HepG2 (cell line): ENCODE data around the gene HPCAL1. TPM values are rescaled to one million over a fixed set of nuclear protein-coding genes. Genes with fewer than 3 reads are reported as not detected.
A peak's percentile ranks its signal among the peaks of the same experiment; 100 is the strongest.

Source experiments
- ASH2L ChIP-seq: fragments of 300-600, 200-600 bp; sonication (generic); IDR thresholded peaks from 2 replicates; pipeline ENCODE4 v1.7.0; 2017; ENCODE audit warnings: low read depth, mild to moderate bottlenecking, moderate library complexity, mixed read lengths, low read length; ENCODE audit not compliant: insufficient read length
- DR1 ChIP-seq: sonication (generic); formaldehyde crosslinking; IDR thresholded peaks from 2 replicates; pipeline ENCODE4 v1.8.0; 2021; ENCODE audit warnings: mild to moderate bottlenecking, missing genetic modification reagents, inconsistent platforms
- NPAS2 ChIP-seq: sonication (generic); formaldehyde crosslinking; IDR thresholded peaks from 2 replicates; pipeline ENCODE4 v1.8.0; 2022; ENCODE audit warnings: mild to moderate bottlenecking, missing genetic modification reagents, borderline replicate concordance
- TGIF2 ChIP-seq: IDR thresholded peaks from 2 replicates; pipeline ENCODE4 v1.6.1; 2016; ENCODE audit warnings: control low read depth, missing compliant biosample characterization
- ZNF256 ChIP-seq: sonication (generic); formaldehyde crosslinking; conservative IDR thresholded peaks from 2 replicates; pipeline ENCODE4 v1.4.0; 2020; ENCODE audit warnings: missing genetic modification reagents
- ZNF260 ChIP-seq: sonication (generic); formaldehyde crosslinking; IDR thresholded peaks from 2 replicates; pipeline ENCODE4 v1.4.0; 2020; ENCODE audit warnings: missing genetic modification reagents, low read depth, mild to moderate bottlenecking, borderline replicate concordance
- ZNF776 ChIP-seq: sonication (generic); formaldehyde crosslinking; IDR thresholded peaks from 2 replicates; pipeline ENCODE4 v1.4.0; 2020; ENCODE audit warnings: mild to moderate bottlenecking, missing genetic modification reagents
- ZNF782 ChIP-seq: sonication (generic); formaldehyde crosslinking; IDR thresholded peaks from 2 replicates; pipeline ENCODE4 v1.4.0; 2020; ENCODE audit warnings: missing genetic modification reagents, mild to moderate bottlenecking, borderline replicate concordance
- polyA plus RNA-seq, 8 experiments: library from polyadenylated mRNA; depleted of rRNA in 3 of 8; stranded (reverse) in 7 of 8; unstranded in 1 of 8; fragments of >200 nt; fragmentation: Illumina TruSeq in 4 of 8; extraction: Trizol in 4 of 8; gene quantifications; 2 replicates each; pipeline versions ENCODE4 v1.2.1 to v1.2.3, GENCODE V29; 2011 to 2016; ENCODE audit warnings: low read depth in 4 of 8, missing spikeins in 1 of 8, mixed read lengths in 1 of 8; ENCODE audit not compliant: insufficient read depth in 1 of 8
- total RNA-seq, 5 experiments: library from RNA; depleted of rRNA; stranded (reverse); fragments of >200 nt; fragmentation: Illumina TruSeq; extraction: Trizol; gene quantifications; 2 replicates each; pipeline ENCODE4 v1.2.3, GENCODE V29; 2016; ENCODE audit warnings: low read depth in 1 of 5
- TF ChIP-seq, protein P1 (sequence below): sonication (generic); formaldehyde crosslinking; IDR thresholded peaks from one replicate; pipeline ENCODE4 v1.5.1; 2020; ENCODE audit warnings: mild to moderate bottlenecking, missing genetic modification reagents; ENCODE audit errors: not compliant biosample characterization
- TF ChIP-seq, protein P2 (sequence below): IDR thresholded peaks from 2 replicates; pipeline ENCODE4 v1.6.1; 2012; ENCODE audit warnings: low read depth, low read length, improper control_type of control experiment

The HPCAL1 gene
- total and polyA plus RNA-seq, 2 of the 13 experiments (the other 11 are each of a cell fraction or from before 2014, with no cell fraction given), result 29.5 to 29.9 TPM

DNA sequence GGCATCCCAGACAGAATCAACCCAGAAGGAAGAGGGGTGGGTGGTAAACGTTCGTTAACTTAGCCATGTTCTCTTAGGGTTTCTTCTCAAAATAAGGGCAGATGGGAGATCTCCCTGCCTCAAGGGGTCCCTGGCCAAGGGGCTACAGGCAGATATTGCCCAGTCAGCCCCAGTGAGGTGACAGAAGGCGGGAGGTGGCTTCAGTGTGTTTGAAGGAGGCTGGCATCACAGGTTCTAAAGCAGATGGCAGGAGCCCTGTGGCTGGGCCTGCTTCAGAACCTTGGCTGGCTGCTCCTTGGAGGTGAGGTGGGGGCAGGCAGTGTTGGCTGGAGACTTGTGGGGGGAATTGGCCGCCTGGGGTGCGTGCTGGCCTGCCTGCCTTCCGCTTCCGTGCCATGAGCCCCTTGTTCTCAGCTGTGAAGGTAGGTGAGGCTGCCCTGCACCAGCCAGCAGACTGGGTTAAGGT lies 23.5 kb downstream of the HPCAL1 start (continued):
- TF ChIP-seq, protein P1, sequence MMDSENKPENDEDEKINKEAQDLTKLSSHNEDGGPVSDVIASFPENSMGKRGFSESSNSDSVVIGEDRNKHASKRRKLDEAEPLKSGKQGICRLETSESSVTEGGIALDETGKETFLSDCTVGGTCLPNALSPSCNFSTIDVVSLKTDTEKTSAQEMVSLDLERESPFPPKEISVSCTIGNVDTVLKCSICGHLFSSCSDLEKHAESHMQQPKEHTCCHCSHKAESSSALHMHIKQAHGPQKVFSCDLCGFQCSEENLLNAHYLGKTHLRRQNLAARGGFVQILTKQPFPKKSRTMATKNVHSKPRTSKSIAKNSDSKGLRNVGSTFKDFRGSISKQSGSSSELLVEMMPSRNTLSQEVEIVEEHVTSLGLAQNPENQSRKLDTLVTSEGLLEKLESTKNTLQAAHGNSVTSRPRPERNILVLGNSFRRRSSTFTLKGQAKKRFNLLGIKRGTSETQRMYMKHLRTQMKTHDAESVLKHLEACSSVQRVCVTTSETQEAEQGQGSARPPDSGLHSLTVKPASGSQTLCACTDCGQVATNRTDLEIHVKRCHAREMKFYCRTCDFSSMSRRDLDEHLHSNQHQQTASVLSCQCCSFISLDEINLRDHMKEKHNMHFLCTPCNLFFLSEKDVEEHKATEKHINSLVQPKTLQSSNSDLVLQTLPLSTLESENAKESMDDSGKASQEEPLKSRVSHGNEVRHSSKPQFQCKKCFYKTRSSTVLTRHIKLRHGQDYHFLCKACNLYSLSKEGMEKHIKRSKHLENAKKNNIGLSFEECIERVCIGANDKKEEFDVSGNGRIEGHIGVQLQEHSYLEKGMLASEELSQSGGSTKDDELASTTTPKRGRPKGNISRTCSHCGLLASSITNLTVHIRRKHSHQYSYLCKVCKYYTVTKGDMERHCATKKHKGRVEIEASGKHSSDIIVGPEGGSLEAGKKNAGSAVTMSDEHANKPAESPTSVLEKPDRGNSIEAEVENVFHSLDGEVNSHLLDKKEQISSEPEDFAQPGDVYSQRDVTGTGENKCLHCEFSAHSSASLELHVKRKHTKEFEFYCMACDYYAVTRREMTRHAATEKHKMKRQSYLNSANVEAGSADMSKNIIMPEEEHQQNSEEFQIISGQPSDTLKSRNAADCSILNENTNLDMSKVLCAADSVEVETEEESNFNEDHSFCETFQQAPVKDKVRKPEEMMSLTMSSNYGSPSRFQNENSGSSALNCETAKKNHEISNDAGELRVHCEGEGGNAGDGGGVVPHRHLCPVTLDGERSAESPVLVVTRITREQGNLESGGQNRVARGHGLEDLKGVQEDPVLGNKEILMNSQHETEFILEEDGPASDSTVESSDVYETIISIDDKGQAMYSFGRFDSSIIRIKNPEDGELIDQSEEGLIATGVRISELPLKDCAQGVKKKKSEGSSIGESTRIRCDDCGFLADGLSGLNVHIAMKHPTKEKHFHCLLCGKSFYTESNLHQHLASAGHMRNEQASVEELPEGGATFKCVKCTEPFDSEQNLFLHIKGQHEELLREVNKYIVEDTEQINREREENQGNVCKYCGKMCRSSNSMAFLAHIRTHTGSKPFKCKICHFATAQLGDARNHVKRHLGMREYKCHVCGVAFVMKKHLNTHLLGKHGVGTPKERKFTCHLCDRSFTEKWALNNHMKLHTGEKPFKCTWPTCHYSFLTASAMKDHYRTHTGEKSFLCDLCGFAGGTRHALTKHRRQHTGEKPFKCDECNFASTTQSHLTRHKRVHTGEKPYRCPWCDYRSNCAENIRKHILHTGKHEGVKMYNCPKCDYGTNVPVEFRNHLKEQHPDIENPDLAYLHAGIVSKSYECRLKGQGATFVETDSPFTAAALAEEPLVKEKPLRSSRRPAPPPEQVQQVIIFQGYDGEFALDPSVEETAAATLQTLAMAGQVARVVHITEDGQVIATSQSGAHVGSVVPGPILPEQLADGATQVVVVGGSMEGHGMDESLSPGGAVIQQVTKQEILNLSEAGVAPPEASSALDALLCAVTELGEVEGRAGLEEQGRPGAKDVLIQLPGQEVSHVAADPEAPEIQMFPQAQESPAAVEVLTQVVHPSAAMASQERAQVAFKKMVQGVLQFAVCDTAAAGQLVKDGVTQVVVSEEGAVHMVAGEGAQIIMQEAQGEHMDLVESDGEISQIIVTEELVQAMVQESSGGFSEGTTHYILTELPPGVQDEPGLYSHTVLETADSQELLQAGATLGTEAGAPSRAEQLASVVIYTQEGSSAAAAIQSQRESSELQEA (CRISPR knock-in tag), result no peak
- TF ChIP-seq DR1 (CRISPR knock-in tag) (no peak), ZNF782 (CRISPR knock-in tag) (no peak; the same call in 1 of the 2 replicates), NPAS2 (CRISPR knock-in tag) (no peak), ZNF256 (0 out of 2 replicates have a peak, but pooled peaks have one; percentile 22), ASH2L (no peak), ZNF260 (CRISPR knock-in tag) (no peak), ZNF776 (CRISPR knock-in tag) (peak; percentile 84; the same call in 1 of the 2 replicates), TGIF2 (CRISPR knock-in tag) (no peak)
- TF ChIP-seq, protein P2, sequence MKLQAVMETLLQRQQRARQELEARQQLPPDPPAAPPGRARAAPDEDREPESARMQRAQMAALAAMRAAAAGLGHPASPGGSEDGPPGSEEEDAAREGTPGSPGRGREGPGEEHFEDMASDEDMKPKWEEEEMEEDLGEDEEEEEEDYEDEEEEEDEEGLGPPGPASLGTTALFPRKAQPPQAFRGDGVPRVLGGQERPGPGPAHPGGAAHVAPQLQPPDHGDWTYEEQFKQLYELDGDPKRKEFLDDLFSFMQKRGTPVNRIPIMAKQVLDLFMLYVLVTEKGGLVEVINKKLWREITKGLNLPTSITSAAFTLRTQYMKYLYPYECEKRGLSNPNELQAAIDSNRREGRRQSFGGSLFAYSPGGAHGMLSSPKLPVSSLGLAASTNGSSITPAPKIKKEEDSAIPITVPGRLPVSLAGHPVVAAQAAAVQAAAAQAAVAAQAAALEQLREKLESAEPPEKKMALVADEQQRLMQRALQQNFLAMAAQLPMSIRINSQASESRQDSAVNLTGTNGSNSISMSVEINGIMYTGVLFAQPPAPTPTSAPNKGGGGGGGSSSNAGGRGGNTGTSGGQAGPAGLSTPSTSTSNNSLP, result no peak
- TF ChIP-seq, all 625 proteins: peak for 39
